Upper lobe of left lung (tissue), 4 donors: Measurements from ENCODE around the gene DRGX.

ENCODE experiments used
- CTCF ChIP-seq, 6 experiments: fragments of 450-650 bp in 4 of 6; fragments of 200-600 bp in 2 of 6; sonication (generic) in 2 of 6; IDR thresholded peaks; one replicate each; pipeline ENCODE4 v1.5.1; 2016 to 2019; ENCODE audit warnings: antibody characterized with exemption in 6 of 6
- EP300 ChIP-seq, 4 donors: sonication (generic); formaldehyde crosslinking; IDR thresholded peaks; one replicate each; pipeline ENCODE4 v1.5.1; 2017; ENCODE audit warnings: antibody characterized with exemption in 4 of 4, control low read depth in 2 of 4
- POLR2A ChIP-seq, 4 donors: fragments of 450-650 bp; IDR thresholded peaks; one replicate each; pipeline ENCODE4 v1.5.1; 2016 to 2017; ENCODE audit warnings: antibody characterized with exemption in 4 of 4, mild to moderate bottlenecking in 2 of 4

- TF ChIP-seq CTCF (IDR thresholded peaks at IDR 0.05), result no peak
- no peak for TF ChIP-seq POLR2A (IDR thresholded peaks at IDR 0.05)
- no peak for TF ChIP-seq EP300 (IDR thresholded peaks at IDR 0.05)
These were observed 7.5 kb upstream of the DRGX start for GRCh38 chr10:49403363-49403762.
